BLaER1 treated with 17β-estradiol and CSF1 and Interleukin-3, amounts not matched to agents 10 nM and 100 nM (cell line): ENCODE measurements around the gene ATP13A3.

Source experiments
- H3K27ac ChIP-seq, 11 experiments: shearing (Covaris generic); formaldehyde crosslinking; 2 replicates each; pipeline ENCODE4 v1.8.1; 2022
- H3K27me3 ChIP-seq, 11 experiments: shearing (Covaris generic); formaldehyde crosslinking; 2 replicates each; pipeline ENCODE4 v1.8.1; 2022
- H3K36me3 ChIP-seq, 11 experiments: shearing (Covaris generic); formaldehyde crosslinking; 2 replicates each; pipeline ENCODE4 v1.8.1; 2022
- H3K4me1 ChIP-seq, 10 experiments: shearing (Covaris generic); formaldehyde crosslinking; 2 replicates each; pipeline ENCODE4 v1.8.1; 2022
- H3K4me2 ChIP-seq, 11 experiments: shearing (Covaris generic); formaldehyde crosslinking; 2 replicates each; pipeline ENCODE4 v1.8.1; 2022
- H3K4me3 ChIP-seq, 10 experiments: shearing (Covaris generic); formaldehyde crosslinking; 2 replicates each; pipeline ENCODE4 v1.8.1; 2022
- H3K9ac ChIP-seq, 11 experiments: shearing (Covaris generic); formaldehyde crosslinking; 2 replicates each; pipeline ENCODE4 v1.8.1; 2022
- H3K9me3 ChIP-seq, 11 experiments: shearing (Covaris generic); formaldehyde crosslinking; replicated peaks in 1 of 11; 2 replicates each; pipeline ENCODE4 v1.8.1; 2022
- H4K20me1 ChIP-seq, 11 experiments: shearing (Covaris generic); formaldehyde crosslinking; 2 replicates each; pipeline ENCODE4 v1.8.1; 2022
- Cebpa-rat ChIP-seq, 11 experiments: shearing (Covaris generic); IDR thresholded peaks; 2 replicates each; pipeline ENCODE4 v1.8.1; 2022

Gene ATP13A3

GRCh38 chr3:194424953-194425352, 61.8 kb downstream of the ATP13A3 start:
- H3K9me3 ChIP-seq = no peaks in the 10 kb centered on the region
- peaks cover 78 to 97% (median 95%) of the 10 kb centered on the region in 11 experiments for H3K36me3 ChIP-seq
- H3K27me3 ChIP-seq = no peaks in the 10 kb centered on the region
- H3K9ac ChIP-seq = no peak overlapping the region
- TF ChIP-seq Cebpa-rat (IDR thresholded peaks at IDR 0.05) = no peak
- H3K4me2 ChIP-seq = no peak overlapping the region
- H3K4me3 ChIP-seq = no peak overlapping the region
- H3K4me1 ChIP-seq = no peaks in the 10 kb centered on the region
- H3K27ac ChIP-seq = no peak overlapping the region
- H4K20me1 ChIP-seq = peaks cover 0 to 95% (median 5%) of the 10 kb centered on the region in 11 experiments; a peak in 10 of 22 replicates

DNA sequence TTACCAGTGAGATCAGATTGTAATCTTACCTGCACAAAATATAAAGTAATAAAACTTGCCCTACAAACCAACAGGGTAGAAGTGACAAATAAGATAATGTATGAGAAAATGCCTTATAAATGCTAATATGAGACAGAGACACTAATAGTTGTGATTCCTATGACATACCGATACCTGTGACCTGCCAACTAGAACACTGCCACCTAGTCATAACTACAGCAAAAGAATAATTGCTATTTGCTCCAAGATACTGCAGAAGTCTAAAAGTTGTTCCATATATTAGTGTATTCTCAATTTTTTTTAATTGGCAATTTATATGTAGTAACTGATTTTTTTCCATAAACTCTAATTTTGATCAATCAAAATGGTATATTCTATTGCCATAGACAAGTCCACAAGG, 62.4 kb downstream of the ATP13A3 start:
- TF ChIP-seq Cebpa-rat (IDR thresholded peaks at IDR 0.05) = no peak
- H3K36me3 ChIP-seq = peaks cover 78 to 97% (median 95%) of the 10 kb centered on the region in 11 experiments

DNA sequence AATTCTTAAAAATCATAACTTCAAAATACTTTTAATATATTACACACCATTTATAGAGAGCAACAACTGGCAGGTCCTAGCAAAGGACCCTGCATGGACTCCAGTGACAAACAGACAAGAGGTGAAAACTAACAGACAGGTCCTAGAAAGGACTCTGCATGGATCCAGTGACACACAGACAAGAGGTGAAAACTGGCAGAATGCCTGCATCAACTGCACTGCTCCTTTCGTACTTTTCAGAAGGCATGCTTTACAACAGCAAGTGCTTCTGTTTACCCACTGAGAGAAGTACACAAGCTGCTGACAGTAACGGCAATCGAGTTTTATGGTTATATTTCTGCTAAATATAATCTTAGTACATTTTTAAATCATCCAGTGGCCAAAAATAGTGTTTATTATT, 63.5 kb downstream of the ATP13A3 start:
- Histone ChIP-seq H3K4me1 (no peaks in the 10 kb centered on the region; a peak in 1 of 20 replicates), H4K20me1 (peaks cover 0 to 96% (median 5%) of the 10 kb centered on the region in 11 experiments; a peak in 10 of 22 replicates), H3K36me3 (peaks cover 79 to 97% (median 95%) of the 10 kb centered on the region in 11 experiments), H3K9ac (no peak overlapping the region), H3K9me3 (peaks cover 0 to 4% (median 0%) of the 10 kb centered on the region in 11 experiments; a peak in 2 of 22 replicates), H3K27ac (no peak overlapping the region), H3K4me2 (no peak overlapping the region), H3K27me3 (no peaks in the 10 kb centered on the region), H3K4me3 (no peak overlapping the region)
- no peak for TF ChIP-seq Cebpa-rat (IDR thresholded peaks at IDR 0.05)

More for the DNA sequence above, 62.4 kb downstream of the ATP13A3 start:
- H3K4me2 ChIP-seq = no peak overlapping the region
- no peaks in the 10 kb centered on the region for H3K9me3 ChIP-seq
- no peaks in the 10 kb centered on the region for H3K27me3 ChIP-seq
- no peaks in the 10 kb centered on the region for H3K4me1 ChIP-seq
- peaks cover 0 to 95% (median 5%) of the 10 kb centered on the region in 11 experiments; a peak in 10 of 22 replicates for H4K20me1 ChIP-seq
- no peak overlapping the region for H3K4me3 ChIP-seq
- no peak overlapping the region for H3K9ac ChIP-seq
- no peak overlapping the region for H3K27ac ChIP-seq

GRCh38 chr3:194422188-194422587, 64.6 kb downstream of the ATP13A3 start:
- no peak overlapping the region for H3K4me3 ChIP-seq
- H3K27ac ChIP-seq = no peak overlapping the region
- H3K4me1 ChIP-seq = no peaks in the 10 kb centered on the region; a peak in 1 of 20 replicates
- H3K27me3 ChIP-seq = no peaks in the 10 kb centered on the region
- no peak overlapping the region for H3K9ac ChIP-seq
- peaks cover 0 to 4% (median 0%) of the 10 kb centered on the region in 11 experiments; a peak in 2 of 22 replicates for H3K9me3 ChIP-seq
- H3K36me3 ChIP-seq = peaks cover 75 to 97% (median 90%) of the 10 kb centered on the region in 11 experiments
- no peak for TF ChIP-seq Cebpa-rat (IDR thresholded peaks at IDR 0.05)
- H4K20me1 ChIP-seq = peaks cover 0 to 96% (median 5%) of the 10 kb centered on the region in 11 experiments; a peak in 10 of 22 replicates
- no peak overlapping the region for H3K4me2 ChIP-seq

DNA sequence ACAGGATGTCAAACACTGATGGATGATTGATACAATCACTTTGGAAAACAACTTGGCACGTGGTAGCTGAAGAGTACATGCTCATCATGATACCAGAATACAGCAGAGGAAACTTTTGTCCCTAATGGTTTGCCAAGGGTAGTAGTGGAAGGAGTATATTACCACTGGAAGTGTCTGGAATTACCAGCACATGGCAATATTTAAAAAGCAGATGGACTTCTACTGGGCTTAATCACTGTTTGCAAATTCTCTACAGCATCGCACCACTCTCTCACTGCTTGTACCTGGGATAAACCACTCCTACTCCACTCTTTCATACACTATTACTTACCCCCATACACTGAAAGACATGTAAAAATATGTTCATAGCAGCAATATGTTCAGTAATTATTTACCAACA, 68.1 kb downstream of the ATP13A3 start:
- peaks cover 0 to 95% (median 3%) of the 10 kb centered on the region in 11 experiments; a peak in 7 of 22 replicates for H4K20me1 ChIP-seq
- peaks cover 0 to 4% (median 0%) of the 10 kb centered on the region in 11 experiments; a peak in 2 of 22 replicates for H3K9me3 ChIP-seq
- H3K4me2 ChIP-seq = no peak overlapping the region
- no peak overlapping the region for H3K4me3 ChIP-seq
- no peaks in the 10 kb centered on the region for H3K27me3 ChIP-seq
- no peak for TF ChIP-seq Cebpa-rat (IDR thresholded peaks at IDR 0.05)
- H3K27ac ChIP-seq = no peak overlapping the region
- H3K4me1 ChIP-seq = no peaks in the 10 kb centered on the region; a peak in 1 of 20 replicates
- no peak overlapping the region for H3K9ac ChIP-seq
- peaks cover 63 to 97% (median 80%) of the 10 kb centered on the region in 11 experiments for H3K36me3 ChIP-seq

DNA sequence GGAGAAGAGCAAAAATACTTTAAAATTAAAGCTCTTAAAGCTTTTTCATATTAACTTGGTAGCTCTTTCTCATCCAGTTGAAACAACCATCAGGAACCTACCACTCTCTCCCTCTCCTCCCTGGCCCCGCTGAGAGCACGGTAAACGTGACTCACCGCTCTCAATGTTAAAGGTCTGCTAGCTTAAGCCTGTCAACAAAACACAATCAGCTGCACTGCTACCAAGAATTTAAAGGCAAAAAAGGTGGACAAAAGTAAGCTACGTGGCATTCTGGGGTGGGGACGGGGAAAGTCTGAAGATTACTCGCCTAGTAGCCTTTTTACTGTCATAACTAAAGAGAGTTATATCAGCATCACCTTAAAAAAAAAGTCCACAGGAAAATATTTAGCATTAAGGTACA, 79.4 kb downstream of the ATP13A3 start:
- TF ChIP-seq Cebpa-rat (IDR thresholded peaks at IDR 0.05) = no peak
- Histone ChIP-seq H3K36me3 (peaks cover 39 to 90% (median 50%) of the 10 kb centered on the region in 11 experiments; a peak in 21 of 22 replicates), H3K27ac (no peak overlapping the region)

DNA sequence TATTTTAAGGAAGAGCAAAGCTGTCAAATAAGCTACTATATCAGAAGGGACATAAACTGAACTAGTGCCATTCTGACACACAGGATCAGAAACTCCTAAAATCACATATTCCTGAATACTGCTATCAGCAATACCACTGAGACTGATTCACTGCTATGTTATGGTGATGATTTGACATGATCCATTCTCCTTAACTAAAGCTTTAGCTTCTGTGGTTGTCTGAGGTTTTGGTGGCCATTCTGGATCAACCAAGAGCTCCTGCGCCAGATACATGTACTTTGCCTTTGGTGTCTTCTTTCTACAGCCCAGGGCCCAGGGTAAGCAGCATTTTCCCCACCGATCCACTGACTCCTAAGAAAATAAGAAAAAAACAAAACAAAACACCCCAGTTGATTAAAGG, 81.0 kb downstream of the ATP13A3 start:
- peaks cover 0 to 94% (median 0%) of the 10 kb centered on the region in 11 experiments; a peak in 7 of 22 replicates for H4K20me1 ChIP-seq
- H3K9me3 ChIP-seq = no peaks in the 10 kb centered on the region
- peaks cover 0 to 47% (median 23%) of the 10 kb centered on the region in 10 experiments; a peak in 15 of 20 replicates for H3K4me1 ChIP-seq
- H3K4me2 ChIP-seq = no peak overlapping the region
- peaks cover 26 to 83% (median 39%) of the 10 kb centered on the region in 11 experiments; a peak in 21 of 22 replicates for H3K36me3 ChIP-seq
- H3K9ac ChIP-seq = no peak overlapping the region
- 0 out of 22 replicates have a peak, but pooled peaks cover 0 to 4% (median 0%) of the 10 kb centered on the region in 11 experiments for H3K27me3 ChIP-seq
- no peak for TF ChIP-seq Cebpa-rat (IDR thresholded peaks at IDR 0.05)
- no peak overlapping the region for H3K27ac ChIP-seq
- H3K4me3 ChIP-seq = no peak overlapping the region

More for the DNA sequence above, 79.4 kb downstream of the ATP13A3 start:
- Histone ChIP-seq H3K9ac (no peak overlapping the region), H3K9me3 (no peaks in the 10 kb centered on the region), H3K4me3 (no peak overlapping the region), H4K20me1 (peaks cover 0 to 97% (median 0%) of the 10 kb centered on the region in 11 experiments; a peak in 6 of 22 replicates), H3K27me3 (no peaks in the 10 kb centered on the region), H3K4me1 (peaks cover 0 to 32% (median 16%) of the 10 kb centered on the region in 10 experiments; a peak in 13 of 20 replicates), H3K4me2 (no peak overlapping the region)

DNA sequence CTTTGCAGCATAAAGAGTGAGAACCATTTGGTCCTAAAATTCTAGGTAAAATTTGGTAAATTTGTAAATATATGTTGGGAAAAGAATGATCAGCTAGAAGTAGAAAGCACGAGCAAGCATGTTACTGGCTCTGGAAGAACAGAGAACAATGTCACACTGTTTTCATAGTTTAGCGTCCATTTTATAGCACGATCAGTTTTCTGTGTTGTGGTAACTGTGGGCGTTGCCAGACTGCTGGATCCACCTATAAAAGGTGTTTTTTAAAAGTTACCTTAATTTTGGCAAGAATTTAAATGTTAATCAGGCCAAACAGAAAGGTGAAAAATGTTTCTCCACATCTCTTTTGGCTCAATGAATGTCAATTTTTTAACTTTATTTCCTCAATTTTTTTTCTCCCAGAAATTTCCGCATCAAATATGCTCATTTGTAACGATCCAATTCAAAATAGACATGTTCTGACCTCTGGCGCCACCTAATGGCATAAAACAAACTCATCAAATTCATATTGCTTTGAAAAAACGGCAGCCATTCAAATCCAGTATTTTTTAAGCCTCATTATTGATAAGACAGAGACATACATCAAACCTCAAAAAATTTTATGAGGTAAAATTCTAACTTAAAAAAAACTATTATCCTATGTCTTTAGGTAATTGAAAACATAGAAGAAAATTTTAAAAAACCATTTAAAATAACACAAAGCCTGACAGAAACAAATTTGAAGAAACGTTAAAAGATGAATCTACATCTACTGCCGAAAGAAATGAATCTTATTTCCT, 82.2 kb downstream of the ATP13A3 start:
- Histone ChIP-seq H3K4me2 (peak overlapping the region in 1 of 11 experiments; percentile 10; a peak in 1 of 22 replicates), H3K4me3 (no peak overlapping the region), H3K36me3 (peaks cover 22 to 74% (median 33%) of the 10 kb centered on the region in 11 experiments; a peak in 21 of 22 replicates), H3K9ac (no peak overlapping the region), H4K20me1 (peaks cover 0 to 84% (median 0%) of the 10 kb centered on the region in 11 experiments; a peak in 7 of 22 replicates), H3K27me3 (peaks cover 0 to 11% (median 0%) of the 10 kb centered on the region in 11 experiments; a peak in 5 of 22 replicates), H3K4me1 (peaks cover 6 to 44% (median 21%) of the 10 kb centered on the region in 10 experiments; a peak in 17 of 20 replicates), H3K9me3 (no peaks in the 10 kb centered on the region), H3K27ac (no peak overlapping the region)
- TF ChIP-seq Cebpa-rat (IDR thresholded peaks at IDR 0.05) = no peak

GRCh38 chr3:194401868-194402329, 84.9 kb downstream of the ATP13A3 start:
- peaks cover 26 to 63% (median 45%) of the 10 kb centered on the region in 10 experiments for H3K4me1 ChIP-seq
- TF ChIP-seq Cebpa-rat (IDR thresholded peaks at IDR 0.05) = no peak
- H3K27me3 ChIP-seq = peaks cover 17 to 37% (median 25%) of the 10 kb centered on the region in 11 experiments

More at GRCh38 chr3:194401868-194402329, 84.9 kb downstream of the ATP13A3 start:
- Histone ChIP-seq H3K9ac (no peak overlapping the region), H4K20me1 (peaks cover 0 to 62% (median 0%) of the 10 kb centered on the region in 11 experiments; a peak in 7 of 22 replicates), H3K4me3 (no peak overlapping the region), H3K36me3 (peaks cover 6 to 47% (median 19%) of the 10 kb centered on the region in 11 experiments; a peak in 18 of 22 replicates), H3K9me3 (no peaks in the 10 kb centered on the region), H3K4me2 (peak overlapping the region in 5 of 11 experiments; percentile 2 to 41 (median 29); a peak in 5 of 22 replicates), H3K27ac (no peak overlapping the region)
